B cell (primary cell): Measurements from ENCODE around the gene RNASE8.

ENCODE experiments used
- CTCF ChIP-seq: fragments of 200-600 bp; IDR thresholded peaks from one replicate; pipeline ENCODE4 v1.8.0; 2022; ENCODE audit warnings: antibody characterized with exemption, mild to moderate bottlenecking
- EZH2 ChIP-seq: IDR thresholded peaks from 2 replicates; pipeline ENCODE4 v1.6.1; 2012; ENCODE audit warnings: borderline replicate concordance, low read depth, mild to moderate bottlenecking, moderate library complexity, low read length; ENCODE audit not compliant: insufficient read depth, poor library complexity, severe bottlenecking

- TF ChIP-seq CTCF: peak; percentile 92
- no peak for TF ChIP-seq EZH2
These were observed 42.8 kb upstream of the RNASE8 start for GRCh38 chr14:21014761-21015190.
